NB4 (cell line): ENCODE measurements around the gene C1QTNF9.

Source experiments
- CTCF ChIP-seq: IDR thresholded peaks from one replicate; pipeline ENCODE4 v1.5.1; 2012; ENCODE audit warnings: low read depth, low read length
- MAX ChIP-seq: IDR thresholded peaks from 2 replicates; pipeline ENCODE4 v1.6.1; 2011; ENCODE audit warnings: low read depth, low read length
- POLR2A ChIP-seq: IDR thresholded peaks from 2 replicates; pipeline ENCODE4 v1.6.1; 2011; ENCODE audit warnings: mild to moderate bottlenecking; ENCODE audit not compliant: insufficient read length; ENCODE audit errors: extremely low read depth

GRCh38 chr13:24267801-24268200 lies 41.6 kb upstream of the C1QTNF9 start:
- TF ChIP-seq CTCF = no peak
- TF ChIP-seq POLR2A = no peak
- no peak for TF ChIP-seq MAX
